HG03095 (cell line): ENCODE measurements around the gene LRTM2.

Experiments
- ATAC-seq: cut with Tn5 transposase; IDR thresholded peaks from one replicate; pipeline ENCODE4 v1.9.1; 2021; ENCODE audit warnings: moderate library complexity; ENCODE audit not compliant: unreplicated experiment

LRTM2 gene

GRCh38 chr12:1882405-1882804, 62.0 kb downstream of the LRTM2 start:
- no peak for ATAC-seq

- no peak for ATAC-seq
Observed at GRCh38 chr12:1882850-1883470, 62.6 kb downstream of the LRTM2 start.

GRCh38 chr12:1883513-1883912, 63.1 kb downstream of the LRTM2 start:
- no peak for ATAC-seq

GRCh38 chr12:1884651-1885050, 64.3 kb downstream of the LRTM2 start:
- no peak for ATAC-seq

- no peak for ATAC-seq
Observed at GRCh38 chr12:1885082-1885596, 64.8 kb downstream of the LRTM2 start.

GRCh38 chr12:1885599-1886245, 65.4 kb downstream of the LRTM2 start:
- ATAC-seq, result no peak
